ENCODE data around the gene SPSB1.

- TF ChIP-seq CTCF (IDR thresholded peaks at IDR 0.05; ENCODE audit: low read length), result no peak
- no peak for TF ChIP-seq EZH2 (optimal IDR thresholded peaks at IDR 0.05; ENCODE audit: low read depth, low read length)
- TF ChIP-seq EZH2phosphoT487 (IDR thresholded peaks at IDR 0.05; ENCODE audit: low read length), result no peak
Observed at GRCh38 chr1:9316512-9316911, 23.8 kb downstream of the SPSB1 start.
